Adipocyte (in vitro differentiated cells): ENCODE measurements around the gene DGKZ.
A peak's percentile ranks its signal among the peaks of the same experiment; 100 is the strongest.

ENCODE experiments used
- DNase-seq: peaks from one replicate; pipeline ENCODE4 v3.0.0-alpha.2; 2015; ENCODE audit warnings: low read depth
- H3K27me3 ChIP-seq: replicated peaks from 2 replicates; pipeline ENCODE4 v1.7.0; 2013; ENCODE audit warnings: mild to moderate bottlenecking, low read length, moderate library complexity; ENCODE audit not compliant: control insufficient read depth, insufficient read depth
- H3K36me3 ChIP-seq: 2 replicates; pipeline ENCODE4 v1.7.0; 2013; ENCODE audit warnings: low read length, mild to moderate bottlenecking, moderate library complexity; ENCODE audit not compliant: control insufficient read depth, insufficient read depth, severe bottlenecking
- H3K4me1 ChIP-seq: 2 replicates; pipeline ENCODE4 v1.7.0; 2013; ENCODE audit warnings: mild to moderate bottlenecking, low read length, moderate library complexity; ENCODE audit not compliant: control insufficient read depth, insufficient read depth
- H3K4me3 ChIP-seq: 2 replicates; pipeline ENCODE4 v1.7.0; 2013; ENCODE audit warnings: mild to moderate bottlenecking, low read length, moderate library complexity
- H3K9ac ChIP-seq: 2 replicates; pipeline ENCODE4 v1.7.0; 2013; ENCODE audit warnings: mild to moderate bottlenecking, low read length, moderate library complexity
- H3K9me3 ChIP-seq: 2 replicates; pipeline ENCODE4 v1.7.0; 2013; ENCODE audit warnings: mild to moderate bottlenecking, low read length, moderate library complexity; ENCODE audit not compliant: control insufficient read depth

DGKZ gene

GRCh38 chr11:46348566-46349401, 1.5 kb downstream of the DGKZ start:
- Histone ChIP-seq H3K4me3 (peak overlapping the region; percentile 94), H3K27me3 (no peaks in the 10 kb centered on the region), H3K4me1 (peaks cover 19% of the 10 kb centered on the region), H3K36me3 (no peaks in the 10 kb centered on the region), H3K9me3 (no peaks in the 10 kb centered on the region), H3K9ac (peak overlapping the region; percentile 92)
- DNase-seq: no peak

GRCh38 chr11:46350695-46351094, 3.4 kb downstream of the DGKZ start:
- no peaks in the 10 kb centered on the region for H3K9me3 ChIP-seq
- H3K4me3 ChIP-seq: no peak overlapping the region
- DNase-seq: no peak
- H3K4me1 ChIP-seq: peaks cover 19% of the 10 kb centered on the region
- no peaks in the 10 kb centered on the region for H3K36me3 ChIP-seq
- H3K9ac ChIP-seq: no peak overlapping the region
- H3K27me3 ChIP-seq: no peaks in the 10 kb centered on the region

- peaks cover 19% of the 10 kb centered on the region for H3K4me1 ChIP-seq
- H3K36me3 ChIP-seq: peaks cover under 1% of the 10 kb centered on the region
- no peaks in the 10 kb centered on the region for H3K27me3 ChIP-seq
- no peak for DNase-seq
- no peaks in the 10 kb centered on the region for H3K9me3 ChIP-seq
- H3K4me3 ChIP-seq: no peak overlapping the region
- no peak overlapping the region for H3K9ac ChIP-seq
These were observed 3.9 kb downstream of the DGKZ start for GRCh38 chr11:46351148-46351547.

- DNase-seq: no peak
- peak overlapping the region; percentile 5 for H3K9ac ChIP-seq
These were observed 4.3 kb downstream of the DGKZ start for GRCh38 chr11:46351606-46352005.

GRCh38 chr11:46352063-46352841, 5.0 kb downstream of the DGKZ start:
- H3K27me3 ChIP-seq: no peaks in the 10 kb centered on the region
- peak; percentile 40 for DNase-seq
- H3K36me3 ChIP-seq: peaks cover 3% of the 10 kb centered on the region
- no peak overlapping the region for H3K4me3 ChIP-seq
- peak overlapping the region; percentile 5 for H3K9ac ChIP-seq
- peaks cover 23% of the 10 kb centered on the region for H3K4me1 ChIP-seq
- H3K9me3 ChIP-seq: no peaks in the 10 kb centered on the region

More at GRCh38 chr11:46351606-46352005, 4.3 kb downstream of the DGKZ start:
- H3K9me3 ChIP-seq: no peaks in the 10 kb centered on the region
- peaks cover 19% of the 10 kb centered on the region for H3K4me1 ChIP-seq
- peaks cover 3% of the 10 kb centered on the region for H3K36me3 ChIP-seq
- H3K4me3 ChIP-seq: no peak overlapping the region
- H3K27me3 ChIP-seq: no peaks in the 10 kb centered on the region

GRCh38 chr11:46353698-46354097, 6.4 kb downstream of the DGKZ start:
- DNase-seq: no peak
- H3K9me3 ChIP-seq: no peaks in the 10 kb centered on the region
- H3K36me3 ChIP-seq: peaks cover 3% of the 10 kb centered on the region
- H3K9ac ChIP-seq: no peak overlapping the region
- peaks cover 16% of the 10 kb centered on the region for H3K4me1 ChIP-seq
- no peaks in the 10 kb centered on the region for H3K27me3 ChIP-seq
- H3K4me3 ChIP-seq: no peak overlapping the region

- peaks cover 3% of the 10 kb centered on the region for H3K36me3 ChIP-seq
- no peak overlapping the region for H3K9ac ChIP-seq
- DNase-seq: peak; percentile 56
- no peak overlapping the region for H3K4me3 ChIP-seq
- H3K27me3 ChIP-seq: no peaks in the 10 kb centered on the region
- H3K9me3 ChIP-seq: no peaks in the 10 kb centered on the region
- peaks cover 18% of the 10 kb centered on the region for H3K4me1 ChIP-seq
These were observed 9.7 kb downstream of the DGKZ start for GRCh38 chr11:46356924-46357482.

GRCh38 chr11:46357483-46357936, 10.2 kb downstream of the DGKZ start:
- no peak for DNase-seq

GRCh38 chr11:46359953-46360352, 12.7 kb downstream of the DGKZ start:
- peak; percentile 52 for DNase-seq
- H3K9me3 ChIP-seq: no peaks in the 10 kb centered on the region
- no peak overlapping the region for H3K9ac ChIP-seq
- H3K36me3 ChIP-seq: peaks cover 3% of the 10 kb centered on the region
- H3K27me3 ChIP-seq: no peaks in the 10 kb centered on the region
- peaks cover 26% of the 10 kb centered on the region for H3K4me1 ChIP-seq
- H3K4me3 ChIP-seq: no peak overlapping the region

More at GRCh38 chr11:46357483-46357936, 10.2 kb downstream of the DGKZ start:
- Histone ChIP-seq H3K9me3 (no peaks in the 10 kb centered on the region), H3K36me3 (peaks cover 3% of the 10 kb centered on the region), H3K4me3 (no peak overlapping the region), H3K9ac (no peak overlapping the region), H3K27me3 (no peaks in the 10 kb centered on the region), H3K4me1 (peaks cover 18% of the 10 kb centered on the region)

GRCh38 chr11:46360878-46361277, 13.6 kb downstream of the DGKZ start:
- peaks cover 3% of the 10 kb centered on the region for H3K36me3 ChIP-seq
- H3K4me1 ChIP-seq: peaks cover 26% of the 10 kb centered on the region
- H3K27me3 ChIP-seq: no peaks in the 10 kb centered on the region
- H3K9ac ChIP-seq: peak overlapping the region; percentile 41
- H3K9me3 ChIP-seq: no peaks in the 10 kb centered on the region
- H3K4me3 ChIP-seq: no peak overlapping the region
- DNase-seq: no peak
